Measurements from ENCODE around the gene ZNF677.
"Not testable (repeated sequence)": the region's sequence is repeated elsewhere in the genome, so short reads cannot be mapped to it uniquely, and the experiment has no call there.

ZNF677 gene

GRCh38 chr19:53254411-53255341 is at the start of gene ZNF677:
ZNF677 (minus strand) TSS chr19:53254873; CDS start chr19:53251550, 3,323 bp downstream.
- peak; percentile 33 to 77 for DNase-seq

GRCh38 chr19:53301341-53301740 is 46.7 kb upstream of the ZNF677 start:
- DNase-seq, result not testable (repeated sequence)

GRCh38 chr19:53294786-53295441 is 40.2 kb upstream of the ZNF677 start:
- no peak for DNase-seq

GRCh38 chr19:53290758-53291549 is 36.3 kb upstream of the ZNF677 start:
- DNase-seq, result no peak

- no peak for DNase-seq
Measured at GRCh38 chr19:53285087-53285486, 30.4 kb upstream of the ZNF677 start.

GRCh38 chr19:53281947-53282346 is 27.3 kb upstream of the ZNF677 start:
- DNase-seq, result not testable (repeated sequence)

GRCh38 chr19:53275480-53275879 is 20.8 kb upstream of the ZNF677 start:
- no peak for DNase-seq

GRCh38 chr19:53272044-53272443 is 17.4 kb upstream of the ZNF677 start:
- DNase-seq, result no peak

- not testable (repeated sequence) for DNase-seq
Measured at GRCh38 chr19:53269861-53270260, 15.2 kb upstream of the ZNF677 start.

GRCh38 chr19:53267623-53268022 is 12.9 kb upstream of the ZNF677 start, which contains the start of gene VN1R4:
VN1R4 (minus strand) TSS chr19:53267723; CDS start chr19:53267665, 58 bp downstream.
- DNase-seq, result not testable (repeated sequence)

GRCh38 chr19:53257715-53258342 is 3.2 kb upstream of the ZNF677 start, which contains the start of gene VN1R2:
VN1R2 (plus strand) TSS chr19:53258292; CDS start chr19:53258376, 84 bp downstream.
- not testable (repeated sequence) for DNase-seq

GRCh38 chr19:53246498-53246897 is 8.2 kb downstream of the ZNF677 start:
- no peak for DNase-seq

GRCh38 chr19:53237114-53237777 is 17.4 kb downstream of the ZNF677 start:
- DNase-seq, result no peak

- no peak for DNase-seq
Measured at GRCh38 chr19:53224606-53225005, 30.1 kb downstream of the ZNF677 start.

- DNase-seq, result not testable (repeated sequence)
Measured at GRCh38 chr19:53222716-53223115, 32.0 kb downstream of the ZNF677 start.

GRCh38 chr19:53212703-53213320 is 41.9 kb downstream of the ZNF677 start:
- DNase-seq, result no peak

GRCh38 chr19:53211554-53211953 is 43.1 kb downstream of the ZNF677 start:
- not testable (repeated sequence) for DNase-seq

GRCh38 chr19:53196777-53197396 is 57.8 kb downstream of the ZNF677 start:
- DNase-seq, result peak; percentile 93 to 94

- peak; percentile 7 to 85 for DNase-seq
Measured at GRCh38 chr19:53195265-53195903, 59.3 kb downstream of the ZNF677 start.

GRCh38 chr19:53193535-53194222 is 61.0 kb downstream of the ZNF677 start:
- no peak for DNase-seq

Data from bone marrow (tissue), 2 donors.